ENCODE measurements around the gene VAT1L. TPM values are rescaled to one million over a fixed set of nuclear protein-coding genes. Genes with fewer than 3 reads are reported as not detected.

Gene VAT1L
- total and polyA plus RNA-seq, 2 donors (not counting 3 experiments of a cell fraction or from before 2014, with no cell fraction given): 0.46 to 1.5 TPM

- Histone ChIP-seq H3K9ac (replicated peaks; ENCODE audit: extremely low read depth, insufficient read depth, low read length) (no peak overlapping the region), H3K27me3 (ENCODE audit: control insufficient read depth in 2 of 2, insufficient read depth in 2 of 2, low read length in 2 of 2) (no peaks in the 10 kb centered on the region), H4K20me1 (replicated peaks; ENCODE audit: control insufficient read depth, extremely low read depth, insufficient read depth, low read length) (no peaks in the 10 kb centered on the region), H3K9me3 (replicated peaks; ENCODE audit: control insufficient read depth, insufficient read depth, low read length) (no peaks in the 10 kb centered on the region), H3K4me2 (ENCODE audit: insufficient read depth, low read length) (no peak overlapping the region), H3K36me3 (ENCODE audit: control insufficient read depth in 2 of 2, extremely low read depth in 1 of 2, insufficient read depth in 2 of 2, low read length in 2 of 2) (no peaks in the 10 kb centered on the region), H3K27ac (ENCODE audit: insufficient read depth, low read depth, low read length) (no peak overlapping the region), H3K4me1 (ENCODE audit: control insufficient read depth, extremely low read depth, insufficient read depth, low read length) (no peaks in the 10 kb centered on the region), H2AFZ (ENCODE audit: low read depth, low read length) (no peak overlapping the region), H3K79me2 (ENCODE audit: control insufficient read depth, insufficient read depth, low read length) (no peaks in the 10 kb centered on the region), H3K9me1 (replicated peaks; ENCODE audit: control insufficient read depth, extremely low read depth, insufficient read depth, low read length) (no peaks in the 10 kb centered on the region), H3K4me3 (replicated peaks in 1 of 3; ENCODE audit: insufficient read depth in 1 of 3, low read depth in 1 of 3, low read length in 3 of 3) (no peak overlapping the region)
- CTCF ChIA-PET: no interaction called here
- FAIRE-seq (no peak), DNase-seq (ENCODE audit: low read depth, low spot score) (no peak)
- no TSS peak for BruUV-seq (replicated peaks)
- TF ChIP-seq MAX (IDR thresholded peaks at IDR 0.05; ENCODE audit: insufficient read depth, insufficient read length): no peak
- no peak for TF ChIP-seq JUN (IDR thresholded peaks at IDR 0.05; ENCODE audit: borderline replicate concordance, insufficient read depth, insufficient read length, low read depth)
- TF ChIP-seq POLR2AphosphoS5 (IDR thresholded peaks at IDR 0.05; ENCODE audit: insufficient read depth, low read depth, low read length): no peak
- TF ChIP-seq CTCF (IDR thresholded peaks at IDR 0.05; ENCODE audit: extremely low read depth in 1 of 2, insufficient read depth in 1 of 2, low read depth in 1 of 2, low read length in 2 of 2): no peak
- TF ChIP-seq POLR2A (IDR thresholded peaks at IDR 0.05; ENCODE audit: low read depth, low read length): no peak
- POLR2A ChIA-PET: no interaction called here
- dilution Hi-C loops (cut with MboI; ENCODE audit: extremely low pct_ligation_motif_present, low sequenced_read_pairs): no loop called here
- intact Hi-C loops (cut with micrococcal nuclease): no loop called here
Observed at GRCh38 chr16:77928096-77928495, 139.7 kb downstream of the VAT1L start.

- no peak overlapping the region for H3K4me3 ChIP-seq (replicated peaks in 1 of 3; ENCODE audit: insufficient read depth in 1 of 3, low read depth in 1 of 3, low read length in 3 of 3)
- no peaks in the 10 kb centered on the region for H3K27me3 ChIP-seq (ENCODE audit: control insufficient read depth in 2 of 2, insufficient read depth in 2 of 2, low read length in 2 of 2)
- H3K4me2 ChIP-seq (ENCODE audit: insufficient read depth, low read length): no peak overlapping the region
- ChIA-PET POLR2A (no interaction called here), CTCF (no interaction called here)
- H3K9me1 ChIP-seq (replicated peaks; ENCODE audit: control insufficient read depth, extremely low read depth, insufficient read depth, low read length): no peaks in the 10 kb centered on the region
- DNase-seq (ENCODE audit: low read depth, low spot score) (no peak), FAIRE-seq (no peak)
- no peaks in the 10 kb centered on the region for H3K9me3 ChIP-seq (replicated peaks; ENCODE audit: control insufficient read depth, insufficient read depth, low read length)
- no peaks in the 10 kb centered on the region for H3K36me3 ChIP-seq (ENCODE audit: control insufficient read depth in 2 of 2, extremely low read depth in 1 of 2, insufficient read depth in 2 of 2, low read length in 2 of 2)
- dilution Hi-C loops (cut with MboI; ENCODE audit: extremely low pct_ligation_motif_present, low sequenced_read_pairs): no loop called here
- TF ChIP-seq POLR2A (IDR thresholded peaks at IDR 0.05; ENCODE audit: low read depth, low read length) (no peak), POLR2AphosphoS5 (IDR thresholded peaks at IDR 0.05; ENCODE audit: insufficient read depth, low read depth, low read length) (no peak), MYC (IDR thresholded peaks at IDR 0.05; ENCODE audit: low read depth, low read length) (no peak), GATA2 (IDR thresholded peaks at IDR 0.05; ENCODE audit: insufficient read depth, insufficient read length, low read depth, low read length) (no peak), FOS (IDR thresholded peaks at IDR 0.05; ENCODE audit: borderline replicate concordance, insufficient read depth, low read length) (no peak), MAX (IDR thresholded peaks at IDR 0.05; ENCODE audit: insufficient read depth, insufficient read length) (no peak), EZH2 (IDR thresholded peaks at IDR 0.05; ENCODE audit: borderline replicate concordance, low read depth, low read length, severe bottlenecking) (no peak), CTCF (IDR thresholded peaks at IDR 0.05; ENCODE audit: extremely low read depth in 1 of 2, insufficient read depth in 1 of 2, low read depth in 1 of 2, low read length in 2 of 2) (no peak), JUN (IDR thresholded peaks at IDR 0.05; ENCODE audit: borderline replicate concordance, insufficient read depth, insufficient read length, low read depth) (no peak)
- H3K79me2 ChIP-seq (ENCODE audit: control insufficient read depth, insufficient read depth, low read length): no peaks in the 10 kb centered on the region
- H3K4me1 ChIP-seq (ENCODE audit: control insufficient read depth, extremely low read depth, insufficient read depth, low read length): no peaks in the 10 kb centered on the region
- no peak overlapping the region for H3K9ac ChIP-seq (replicated peaks; ENCODE audit: extremely low read depth, insufficient read depth, low read length)
- no peaks in the 10 kb centered on the region for H4K20me1 ChIP-seq (replicated peaks; ENCODE audit: control insufficient read depth, extremely low read depth, insufficient read depth, low read length)
- intact Hi-C loops (cut with micrococcal nuclease): no loop called here
- H2AFZ ChIP-seq (ENCODE audit: low read depth, low read length): no peak overlapping the region
- no TSS peak for BruUV-seq (replicated peaks)
- H3K27ac ChIP-seq (ENCODE audit: insufficient read depth, low read depth, low read length): no peak overlapping the region
Observed at GRCh38 chr16:77929004-77929403, 140.6 kb downstream of the VAT1L start.
